Left kidney (tissue), 2 donors: ENCODE results near the gene DENND2A. TPM values are rescaled to one million over a fixed set of nuclear protein-coding genes. Genes with fewer than 3 reads are reported as not detected.
"Not testable (repeated sequence)": the region's sequence is repeated elsewhere in the genome, so short reads cannot be mapped to it uniquely, and the experiment has no call there.

Source experiments
- DNase-seq: peaks from one replicate; pipeline ENCODE4 v3.0.0-alpha.2; 2013
- polyA plus RNA-seq: library from polyadenylated mRNA; unstranded; fragments of 120-200 nt; gene quantifications from one replicate; pipeline ENCODE4 v1.2.1, GENCODE V29; 2013; ENCODE audit not compliant: insufficient read length

DENND2A gene
- polyA plus RNA-seq, 1 donor = 35.5 TPM

- no peak for DNase-seq
Measured at GRCh38 chr7:140650367-140650766, 9.8 kb upstream of the DENND2A start.

- DNase-seq = no peak
Measured at GRCh38 chr7:140649556-140650205, 9.1 kb upstream of the DENND2A start.

DNA sequence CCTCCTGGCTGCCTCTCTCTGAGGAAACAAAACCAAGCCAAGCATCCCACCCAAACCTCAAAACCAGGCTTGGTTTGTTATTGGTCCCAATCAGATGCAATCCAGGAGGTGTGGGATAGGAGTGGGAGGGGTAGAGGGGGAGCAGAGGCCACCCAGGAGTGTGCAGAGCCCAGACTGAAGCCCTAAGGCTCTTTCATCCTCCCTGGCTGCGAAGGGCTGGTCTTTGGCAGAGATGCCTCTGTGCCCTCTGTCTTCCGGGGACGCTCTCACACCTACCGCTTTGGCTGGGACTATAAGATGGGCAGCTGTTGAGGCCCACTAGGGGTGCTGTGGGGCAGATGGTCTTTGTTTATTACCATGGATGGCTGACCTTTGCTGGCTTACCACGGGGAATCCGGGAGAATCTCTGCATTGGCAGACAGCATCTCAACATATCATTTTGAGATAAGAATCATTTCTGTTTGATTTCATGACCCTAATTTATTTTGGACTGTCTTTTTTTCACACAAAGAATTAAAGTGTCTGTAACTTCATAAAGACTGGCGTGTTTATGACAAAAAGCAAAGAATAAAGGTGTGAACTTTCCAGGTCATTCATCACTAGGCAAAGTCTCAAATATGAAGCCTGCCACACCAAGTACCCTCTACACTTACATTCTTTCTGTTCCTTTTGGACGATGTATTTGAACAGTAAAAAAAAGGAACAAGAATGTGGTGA lies 6.5 kb upstream of the DENND2A start:
- peak; percentile 58 for DNase-seq

- no peak for DNase-seq
Measured at GRCh38 chr7:140645166-140645900, 4.7 kb upstream of the DENND2A start.

- DNase-seq = not testable (repeated sequence)
Measured at GRCh38 chr7:140644761-140645160, 4.1 kb upstream of the DENND2A start.

DNA sequence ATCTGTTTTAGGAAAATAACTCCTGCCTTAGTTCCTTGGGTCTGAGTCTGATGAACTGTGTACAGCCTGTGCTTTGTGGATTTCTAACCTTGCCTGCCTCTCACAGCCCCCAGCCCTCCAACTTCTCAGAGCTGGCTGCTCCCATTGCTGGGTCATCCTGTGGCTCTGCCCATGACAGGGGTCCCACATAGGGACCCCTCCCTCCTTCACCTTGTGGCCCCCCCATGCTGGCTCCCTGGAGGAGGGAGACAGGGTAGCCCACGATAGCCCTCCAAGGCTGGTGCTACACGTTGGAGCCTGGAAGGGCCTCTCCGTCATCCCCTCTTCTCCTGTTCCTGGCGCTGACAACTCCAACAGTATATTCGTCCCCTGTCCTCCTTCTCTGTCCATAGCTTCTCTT lies 2.8 kb upstream of the DENND2A start:
- DNase-seq = no peak

GRCh38 chr7:140641524-140642195 lies 1.0 kb upstream of the DENND2A start:
- DNase-seq = no peak

GRCh38 chr7:140640060-140640637 lies 464 bp downstream of the DENND2A start:
- DNase-seq = peak; percentile 53

DNA sequence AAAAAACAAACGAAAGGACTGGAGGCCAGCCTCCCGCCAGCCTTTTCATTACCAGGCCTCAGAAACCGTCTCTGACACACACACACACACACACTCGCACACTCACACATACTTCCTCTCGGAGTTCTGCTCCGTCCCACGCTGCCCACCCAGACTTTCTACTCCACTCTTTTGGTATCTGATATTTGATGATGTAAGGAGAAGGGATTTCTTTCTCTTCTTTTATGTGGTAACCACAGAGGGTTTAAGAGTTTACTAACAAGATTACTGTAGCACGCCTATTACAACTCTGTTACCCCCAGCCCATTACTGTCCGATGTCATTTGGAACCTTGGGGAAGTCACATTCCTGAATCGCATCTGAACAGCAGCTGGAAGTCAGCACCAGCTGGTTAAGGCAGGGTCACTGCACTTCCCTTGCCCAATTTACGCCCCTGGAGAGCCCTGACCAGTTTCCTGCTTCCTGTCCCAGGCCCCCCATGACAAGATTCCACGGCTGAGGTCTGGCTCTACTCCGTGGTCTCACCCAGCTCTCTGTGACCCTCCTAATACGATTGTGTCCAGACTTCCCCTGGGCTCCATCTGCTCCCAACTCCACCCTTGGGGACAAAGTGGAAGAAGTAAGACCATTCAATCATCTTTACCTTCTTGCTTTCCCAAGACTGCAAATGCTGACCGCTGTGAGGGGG lies 1.1 kb downstream of the DENND2A start:
- peak; percentile 65 for DNase-seq

- no peak for DNase-seq
Measured at GRCh38 chr7:140638173-140638791, 2.3 kb downstream of the DENND2A start.

DNA sequence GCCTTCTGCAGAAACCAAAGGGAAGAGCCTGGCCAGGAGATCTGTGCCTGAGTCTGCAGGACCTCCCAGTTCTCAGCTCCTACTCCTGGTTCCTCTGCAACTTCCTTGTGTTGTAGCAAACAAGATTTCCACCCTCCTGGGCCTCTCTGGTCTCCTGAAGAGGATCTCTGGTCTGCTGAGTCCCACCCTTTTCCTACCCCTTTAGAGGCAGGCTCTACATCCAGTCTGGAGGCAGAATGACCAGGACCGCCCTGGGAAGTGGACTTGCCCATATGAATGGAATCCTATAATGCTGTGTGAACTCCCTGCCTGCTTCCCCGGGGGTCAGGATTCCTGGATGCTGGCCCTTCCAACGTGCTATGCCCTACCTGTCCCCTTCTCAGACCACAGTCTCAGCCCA lies 3.2 kb downstream of the DENND2A start:
- no peak for DNase-seq

DNA sequence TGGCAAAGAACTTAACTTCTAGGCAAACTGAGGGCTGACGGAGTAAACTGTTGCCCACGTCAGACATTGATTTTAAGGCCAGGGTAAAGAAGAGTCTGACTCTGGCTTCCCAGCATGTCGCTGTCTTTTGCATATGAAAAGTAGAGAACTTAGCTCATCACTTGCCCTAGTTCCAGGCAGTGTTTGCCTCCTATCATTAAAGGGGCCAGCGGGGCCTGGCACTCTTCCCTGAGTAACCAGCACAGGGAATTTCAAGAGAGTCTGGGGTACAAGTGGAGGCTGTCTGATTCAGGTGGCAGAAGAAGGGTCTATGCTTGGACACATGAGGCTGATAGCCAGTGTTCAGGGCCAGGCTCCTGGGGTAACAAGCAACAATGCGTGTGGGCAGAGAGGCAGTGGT lies 4.8 kb downstream of the DENND2A start:
- DNase-seq = no peak

DNA sequence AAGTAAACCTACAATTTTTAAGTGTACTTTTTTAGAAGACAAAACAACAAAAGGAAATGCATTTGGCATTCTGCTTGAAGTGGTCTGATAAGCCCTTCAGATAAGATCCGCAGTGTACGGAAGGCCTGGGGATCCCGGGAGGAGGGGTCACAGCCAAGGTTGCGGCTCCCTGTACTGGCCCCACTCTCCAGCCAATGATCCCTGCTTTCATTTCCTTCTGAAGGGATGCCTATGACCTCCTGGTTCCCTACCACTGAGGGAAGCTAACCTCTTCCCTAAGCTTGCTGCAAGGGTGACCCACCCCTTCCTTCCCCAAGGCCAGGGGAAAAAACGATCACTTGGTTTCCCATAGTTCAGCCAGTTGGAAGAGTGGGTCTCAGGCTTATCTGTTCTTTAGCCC lies 5.3 kb downstream of the DENND2A start:
- no peak for DNase-seq

DNA sequence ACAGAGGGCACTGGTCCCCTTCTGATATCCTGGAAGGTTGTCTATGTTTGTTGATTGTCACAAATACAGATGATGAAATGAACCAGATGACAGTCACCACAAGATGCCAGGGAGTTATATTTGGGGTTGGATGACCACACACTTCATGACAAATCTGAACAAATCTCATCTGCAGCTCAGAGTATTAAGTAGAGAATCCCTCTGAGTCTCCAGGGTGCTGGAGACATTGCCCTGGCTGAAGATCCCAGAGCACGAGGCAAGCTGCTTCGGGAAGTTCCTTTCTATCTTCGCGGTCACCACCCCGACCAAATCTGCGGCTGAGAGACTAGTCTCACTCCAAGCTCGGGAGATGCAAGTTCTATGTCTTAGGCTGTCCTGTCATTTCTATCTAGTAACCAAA lies 9.0 kb downstream of the DENND2A start:
- DNase-seq = no peak

DNA sequence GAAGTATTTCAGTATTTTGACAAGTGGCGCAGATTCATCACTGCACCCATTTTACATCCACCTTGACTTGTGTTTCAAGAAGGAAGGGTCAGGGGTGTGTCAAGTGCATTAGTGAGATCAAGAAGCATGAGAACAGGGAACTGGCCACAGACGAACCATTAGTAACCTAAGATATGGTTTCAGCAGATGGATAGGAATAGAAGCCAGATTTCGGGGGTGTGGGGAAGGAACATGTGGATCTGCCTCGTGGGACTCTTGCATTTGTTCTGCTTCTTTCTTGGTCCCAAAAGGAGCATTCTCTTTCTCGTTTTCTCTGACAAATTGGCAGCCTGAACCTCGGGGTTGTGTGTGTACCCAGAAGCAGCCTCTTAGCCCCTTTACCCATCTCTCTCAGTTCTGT lies 9.6 kb downstream of the DENND2A start:
- DNase-seq = no peak

DNA sequence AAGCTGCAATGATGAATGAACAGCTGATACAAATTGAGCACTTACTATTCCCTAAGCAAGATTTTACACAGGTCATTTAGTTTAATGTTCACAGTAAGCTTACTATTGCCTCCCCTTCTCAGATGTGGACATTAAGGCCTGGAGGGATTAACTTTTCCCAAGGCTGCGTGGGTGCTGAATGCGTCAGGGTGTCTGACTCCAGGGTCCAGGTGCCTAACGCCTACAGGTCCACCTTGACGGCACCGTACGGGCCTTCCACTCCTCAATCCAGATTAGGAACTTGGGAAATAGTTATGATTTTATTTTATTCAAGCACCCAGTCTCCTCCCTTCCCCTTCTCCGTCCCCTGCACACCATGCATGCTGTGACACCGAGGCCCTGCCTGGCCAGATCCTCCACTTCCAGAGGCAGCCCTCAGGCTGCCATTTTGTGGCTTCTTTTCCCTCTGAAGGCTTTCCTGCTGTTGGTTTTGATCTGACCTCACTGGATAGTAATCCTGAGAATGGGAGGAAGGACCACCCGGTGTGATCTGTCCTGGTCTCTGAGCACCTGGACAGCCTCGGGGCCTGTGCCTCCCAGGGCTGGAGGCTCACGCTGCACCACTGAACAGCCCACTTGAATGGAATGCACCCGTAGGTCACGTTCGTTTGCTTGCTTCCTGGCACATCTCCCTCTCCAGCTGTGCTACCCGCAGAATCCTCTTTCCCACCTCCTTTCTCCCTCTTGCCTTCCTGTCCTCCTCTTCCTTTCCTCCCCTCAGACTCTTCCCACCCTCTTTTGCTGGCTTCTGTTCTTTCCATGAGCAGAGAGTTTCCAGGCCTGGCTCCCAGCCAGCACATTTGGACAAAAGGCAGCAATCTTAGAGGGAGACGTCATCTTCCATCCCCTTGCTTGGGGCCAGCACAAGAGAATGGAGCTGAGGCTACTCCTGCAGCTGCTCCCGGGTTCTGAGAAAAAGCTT lies 14.4 kb downstream of the DENND2A start:
- peak; percentile 87 for DNase-seq

DNA sequence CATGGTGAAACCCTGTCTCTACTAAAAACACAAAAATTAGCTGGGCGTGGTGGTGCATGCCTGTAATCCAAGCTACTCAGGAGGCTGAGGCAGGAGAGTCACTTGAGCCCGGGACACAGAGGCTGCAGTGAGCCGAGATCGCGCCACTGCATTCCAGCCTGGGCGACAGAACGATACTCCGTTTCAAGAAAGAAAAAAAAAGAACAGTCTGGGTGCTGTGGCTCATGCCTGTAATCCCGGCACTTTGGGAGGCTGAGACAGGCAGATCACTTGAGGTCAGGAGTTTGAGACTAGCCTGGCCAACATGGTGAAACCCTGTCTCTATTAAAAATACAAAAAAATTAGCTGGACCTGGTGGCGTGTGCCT lies 15.4 kb downstream of the DENND2A start:
- DNase-seq = not testable (repeated sequence)

DNA sequence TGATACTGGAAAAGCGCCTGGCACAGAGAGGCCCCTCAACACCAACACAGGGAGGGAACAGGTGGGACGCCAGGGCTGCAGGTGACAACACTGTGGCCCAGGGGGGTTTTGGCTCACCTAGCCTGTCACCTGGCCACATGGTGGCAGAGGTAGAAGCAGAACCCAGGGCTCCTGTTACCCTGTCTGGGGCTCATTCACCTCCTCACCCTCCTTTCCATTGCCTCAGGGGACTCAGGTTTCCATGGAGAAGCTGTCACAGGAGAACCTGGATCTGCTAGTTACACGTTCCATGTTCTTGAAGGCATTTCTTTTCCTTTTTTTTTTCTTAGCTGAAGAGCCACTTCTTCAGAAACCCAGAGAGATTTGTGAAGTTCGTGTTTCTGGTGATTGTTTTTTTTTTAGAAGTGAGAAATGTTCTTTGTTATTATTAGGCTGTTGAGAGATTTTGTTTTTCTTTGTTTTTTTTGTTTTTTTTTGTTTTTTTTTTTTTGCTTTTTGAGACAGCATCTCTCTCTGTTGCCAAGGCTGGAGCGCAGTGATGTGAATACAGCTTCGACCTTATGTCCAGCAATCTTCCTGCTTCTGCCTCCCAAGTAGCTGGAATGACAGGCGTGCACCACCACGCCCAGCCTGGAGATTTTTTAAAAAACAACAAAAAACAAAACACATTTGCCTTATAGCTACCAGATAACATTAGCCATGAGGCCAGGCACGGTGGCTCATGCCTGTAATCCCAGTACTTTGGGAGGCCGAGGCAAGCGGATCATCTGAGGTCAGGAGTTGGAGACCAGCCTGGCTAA lies 16.0 kb downstream of the DENND2A start:
- DNase-seq = peak; percentile 69

DNA sequence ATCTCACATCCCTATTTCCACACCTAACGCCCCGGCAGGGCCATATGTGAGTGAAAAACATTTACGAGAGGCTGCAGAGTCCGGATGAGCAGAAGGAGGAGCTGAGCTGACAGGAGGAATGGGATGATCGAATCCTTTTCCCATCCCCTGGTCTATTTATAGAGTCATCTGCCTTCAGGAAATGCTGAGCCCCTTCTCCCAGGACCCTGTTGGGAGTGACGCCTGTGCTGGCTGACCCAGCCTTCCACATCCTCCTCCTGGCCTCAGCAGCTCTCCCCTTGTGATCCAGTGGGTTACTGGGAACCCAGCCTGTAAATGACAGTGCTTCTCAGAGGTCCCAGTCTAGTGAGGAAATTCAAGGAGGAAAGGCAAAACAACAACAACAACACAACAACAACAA lies 16.6 kb downstream of the DENND2A start:
- no peak for DNase-seq
